Caco-2 (cell line): ENCODE measurements around the gene ZNRF3. TPM values are rescaled to one million over a fixed set of nuclear protein-coding genes. Genes with fewer than 3 reads are reported as not detected.

Experiments used
- BruUV-seq: library from RNA; stranded (reverse); fragments of 400-500 nt; replicated peaks from 2 replicates; lab custom pipeline; 2021; lab: Mats Ljungman, UMichigan
- CTCF ChIA-PET: fragments of 300-600 bp; sonication (Branson Sonifier 250); formaldehyde crosslinking; loops from one replicate; lab custom pipeline; 2022; ENCODE audit warnings: antibody characterized with exemption; lab: Charles Lee
- POLR2A ChIA-PET: fragments of 300-600 bp; sonication (Branson Sonifier 250); formaldehyde crosslinking; loops from one replicate; lab custom pipeline; 2022; ENCODE audit warnings: antibody characterized with exemption; lab: Charles Lee
- DNase-seq, 2 experiments: peaks; one replicate each; pipeline versions ENCODE4 v3.0.0 to v3.0.0-alpha.2; 2020 to 2022
- H3K27me3 ChIP-seq: replicated peaks from 2 replicates; pipeline ENCODE4 v1.6.0; 2011; ENCODE audit warnings: low read length; ENCODE audit not compliant: control insufficient read depth, insufficient read depth
- H3K36me3 ChIP-seq: 2 replicates; pipeline ENCODE4 v1.5.1; 2011; ENCODE audit warnings: low read length; ENCODE audit not compliant: control insufficient read depth, insufficient read depth
- H3K4me1 ChIP-seq: fragments of 250-450 bp; sonication (Bioruptor Pico); 2 replicates; pipeline ENCODE4 v1.5.1; 2020; ENCODE audit warnings: mild to moderate bottlenecking
- H3K4me3 ChIP-seq: 2 replicates; pipeline ENCODE4 v1.5.1; 2011; ENCODE audit warnings: low read depth, mild to moderate bottlenecking, control low read depth, low read length
- H3K9me3 ChIP-seq: fragments of 250-450 bp; sonication (Bioruptor Pico); 2 replicates; pipeline ENCODE4 v1.5.1; 2020; ENCODE audit warnings: mild to moderate bottlenecking, moderate library complexity
- H3K27ac Mint-ChIP-seq: one replicate; pipeline ENCODE4 v1.8.0; 2022; ENCODE audit warnings: mixed read lengths; ENCODE audit not compliant: unreplicated experiment
- H3K27me3 Mint-ChIP-seq: one replicate; pipeline ENCODE4 v1.8.0; 2022; ENCODE audit warnings: mixed read lengths; ENCODE audit not compliant: insufficient read depth, unreplicated experiment
- H3K36me3 Mint-ChIP-seq: one replicate; pipeline ENCODE4 v1.8.0; 2022; ENCODE audit warnings: mild to moderate bottlenecking, mixed read lengths; ENCODE audit not compliant: insufficient read depth, unreplicated experiment
- H3K4me1 Mint-ChIP-seq: one replicate; pipeline ENCODE4 v1.8.0; 2022; ENCODE audit warnings: low read depth, mixed read lengths; ENCODE audit not compliant: unreplicated experiment
- H3K4me3 Mint-ChIP-seq: one replicate; pipeline ENCODE4 v1.8.0; 2022; ENCODE audit warnings: mild to moderate bottlenecking, moderate library complexity, mixed read lengths; ENCODE audit not compliant: unreplicated experiment
- H3K9me3 Mint-ChIP-seq: one replicate; pipeline ENCODE4 v1.8.0; 2022; ENCODE audit warnings: mixed read lengths; ENCODE audit not compliant: unreplicated experiment
- CTCF ChIP-seq, 2 experiments: fragments of 200-600 bp in 1 of 2; IDR thresholded peaks; 1 replicate in 1 of 2; 2 replicates in 1 of 2; pipeline versions ENCODE4 v1.5.1 to v1.8.0; 2011 to 2022; ENCODE audit warnings: antibody characterized with exemption in 1 of 2, control low read depth in 1 of 2, inconsistent platforms in 1 of 2, low read depth in 1 of 2, low read length in 1 of 2, mild to moderate bottlenecking in 1 of 2, moderate library complexity in 1 of 2; ENCODE audit not compliant: insufficient read depth in 1 of 2, severe bottlenecking in 1 of 2, unreplicated experiment in 1 of 2
- intact Hi-C: fragments of 100-400 bp; cut with micrococcal nuclease; formaldehyde crosslinking; loops from one replicate; pipeline ENCODE4 v1.10.0; 2022; ENCODE audit not compliant: unreplicated experiment
- total RNA-seq: library from RNA; stranded (reverse); gene quantifications from 2 replicates; pipeline ENCODE4 v1.2.3, GENCODE V29; 2022

The ZNRF3 gene
- total RNA-seq, 1 experiment from 2014 or later: 41.1 TPM

GRCh38 chr22:28938286-28938833 is 55.0 kb downstream of the ZNRF3 start:
- no peak overlapping the region for H3K4me3 Mint-ChIP-seq
- H3K9me3 Mint-ChIP-seq: no peaks in the 10 kb centered on the region
- H3K4me1 Mint-ChIP-seq: peaks cover 81% of the 10 kb centered on the region
- Histone ChIP-seq H3K4me3 (no peak overlapping the region), H3K36me3 (no peaks in the 10 kb centered on the region; the same call in none of the 2 replicates), H3K9me3 (no peaks in the 10 kb centered on the region), H3K4me1 (peaks cover 64% of the 10 kb centered on the region), H3K27me3 (no peaks in the 10 kb centered on the region)
- CTCF ChIA-PET: no interaction called here
- no peaks in the 10 kb centered on the region for H3K27me3 Mint-ChIP-seq
- POLR2A ChIA-PET: no interaction called here
- H3K36me3 Mint-ChIP-seq: peaks cover 46% of the 10 kb centered on the region
- TF ChIP-seq CTCF (IDR thresholded peaks at IDR 0.05; ENCODE audit: insufficient read depth in 1 of 2, low read depth in 1 of 2, low read length in 1 of 2, severe bottlenecking in 1 of 2, unreplicated experiment in 1 of 2): no peak
- no peak overlapping the region for H3K27ac Mint-ChIP-seq
- intact Hi-C loops: no loop called here
- no TSS peak for BruUV-seq
- no peak for DNase-seq

GRCh38 chr22:28939394-28939793 is 56.0 kb downstream of the ZNRF3 start:
- H3K4me1 Mint-ChIP-seq: peaks cover 77% of the 10 kb centered on the region
- no peaks in the 10 kb centered on the region for H3K27me3 Mint-ChIP-seq
- no peaks in the 10 kb centered on the region for H3K9me3 Mint-ChIP-seq
- Histone ChIP-seq H3K4me1 (peaks cover 57% of the 10 kb centered on the region), H3K9me3 (no peaks in the 10 kb centered on the region), H3K4me3 (no peak overlapping the region), H3K36me3 (no peaks in the 10 kb centered on the region; the same call in none of the 2 replicates), H3K27me3 (no peaks in the 10 kb centered on the region)
- TF ChIP-seq CTCF (IDR thresholded peaks at IDR 0.05; ENCODE audit: insufficient read depth in 1 of 2, low read depth in 1 of 2, low read length in 1 of 2, severe bottlenecking in 1 of 2, unreplicated experiment in 1 of 2): no peak
- peaks cover 51% of the 10 kb centered on the region for H3K36me3 Mint-ChIP-seq
- intact Hi-C loops: no loop called here
- ChIA-PET CTCF (no interaction called here), POLR2A (no interaction called here)
- BruUV-seq: no TSS peak
- no peak for DNase-seq
- H3K27ac Mint-ChIP-seq: no peak overlapping the region
- H3K4me3 Mint-ChIP-seq: no peak overlapping the region

GRCh38 chr22:28939932-28940331 is 56.6 kb downstream of the ZNRF3 start:
- Histone ChIP-seq H3K27me3 (no peaks in the 10 kb centered on the region), H3K4me3 (no peak overlapping the region), H3K4me1 (peaks cover 53% of the 10 kb centered on the region), H3K9me3 (no peaks in the 10 kb centered on the region), H3K36me3 (no peaks in the 10 kb centered on the region; the same call in none of the 2 replicates)
- H3K27me3 Mint-ChIP-seq: no peaks in the 10 kb centered on the region
- H3K27ac Mint-ChIP-seq: no peak overlapping the region
- intact Hi-C loops: no loop called here
- peaks cover 52% of the 10 kb centered on the region for H3K36me3 Mint-ChIP-seq
- H3K9me3 Mint-ChIP-seq: no peaks in the 10 kb centered on the region
- H3K4me1 Mint-ChIP-seq: peaks cover 75% of the 10 kb centered on the region
- ChIA-PET POLR2A (no interaction called here), CTCF (no interaction called here)
- BruUV-seq: no TSS peak
- DNase-seq: no peak
- H3K4me3 Mint-ChIP-seq: no peak overlapping the region
- TF ChIP-seq CTCF (IDR thresholded peaks at IDR 0.05; ENCODE audit: insufficient read depth in 1 of 2, low read depth in 1 of 2, low read length in 1 of 2, severe bottlenecking in 1 of 2, unreplicated experiment in 1 of 2): no peak
